ENCODE measurements around the gene CLEC12A.

CLEC12A gene

GRCh38 chr12:9935026-9935425 lies 36.2 kb upstream of the CLEC12A start:
- Histone ChIP-seq H3K4me3 (no peak overlapping the region), H3K27ac (no peak overlapping the region), H3K36me3 (ENCODE audit: insufficient read depth, low read length) (no peaks in the 10 kb centered on the region), H3K9ac (ENCODE audit: insufficient read length) (no peak overlapping the region), H3K9me3 (ENCODE audit: low read depth, low read length) (no peaks in the 10 kb centered on the region)
- no peak for DNase-seq (ENCODE audit: low read depth, low spot score)
- TF ChIP-seq FOXP2 (optimal IDR thresholded peaks at IDR 0.05; ENCODE audit: control extremely low read depth, extremely low read length, insufficient read depth) (no peak), EZH2 (IDR thresholded peaks at IDR 0.05) (no peak), POLR2AphosphoS5 (IDR thresholded peaks at IDR 0.05; ENCODE audit: borderline replicate concordance, low read depth, low read length) (no peak)

GRCh38 chr12:9936591-9936990 lies 34.6 kb upstream of the CLEC12A start:
- no peak overlapping the region for H3K4me3 ChIP-seq
- no peak overlapping the region for H3K9ac ChIP-seq (ENCODE audit: insufficient read length)
- TF ChIP-seq EZH2 (IDR thresholded peaks at IDR 0.05) (no peak), FOXP2 (optimal IDR thresholded peaks at IDR 0.05; ENCODE audit: control extremely low read depth, extremely low read length, insufficient read depth) (no peak), POLR2AphosphoS5 (IDR thresholded peaks at IDR 0.05; ENCODE audit: borderline replicate concordance, low read depth, low read length) (no peak)
- H3K36me3 ChIP-seq (ENCODE audit: insufficient read depth, low read length), result no peaks in the 10 kb centered on the region
- H3K27ac ChIP-seq, result no peak overlapping the region
- H3K9me3 ChIP-seq (ENCODE audit: low read depth, low read length), result no peaks in the 10 kb centered on the region
- no peak for DNase-seq (ENCODE audit: low read depth, low spot score)

- no peaks in the 10 kb centered on the region for H3K9me3 ChIP-seq (ENCODE audit: low read depth, low read length)
- TF ChIP-seq EZH2 (IDR thresholded peaks at IDR 0.05), result no peak
- TF ChIP-seq FOXP2 (optimal IDR thresholded peaks at IDR 0.05; ENCODE audit: control extremely low read depth, extremely low read length, insufficient read depth), result no peak
- TF ChIP-seq POLR2AphosphoS5 (IDR thresholded peaks at IDR 0.05; ENCODE audit: borderline replicate concordance, low read depth, low read length), result no peak
- H3K27ac ChIP-seq, result no peak overlapping the region
- H3K9ac ChIP-seq (ENCODE audit: insufficient read length), result no peak overlapping the region
- no peak overlapping the region for H3K4me3 ChIP-seq
- DNase-seq (ENCODE audit: low read depth, low spot score), result no peak
- H3K36me3 ChIP-seq (ENCODE audit: insufficient read depth, low read length), result no peaks in the 10 kb centered on the region
These were observed 30.8 kb upstream of the CLEC12A start for GRCh38 chr12:9940375-9940774.

- Histone ChIP-seq H3K27ac (no peak overlapping the region), H3K36me3 (ENCODE audit: insufficient read depth, low read length) (no peaks in the 10 kb centered on the region), H3K4me3 (no peak overlapping the region), H3K9ac (ENCODE audit: insufficient read length) (no peak overlapping the region), H3K9me3 (ENCODE audit: low read depth, low read length) (no peaks in the 10 kb centered on the region)
- no peak for DNase-seq (ENCODE audit: low read depth, low spot score)
- no peak for TF ChIP-seq EZH2 (IDR thresholded peaks at IDR 0.05)
- TF ChIP-seq POLR2AphosphoS5 (IDR thresholded peaks at IDR 0.05; ENCODE audit: borderline replicate concordance, low read depth, low read length), result no peak
- no peak for TF ChIP-seq FOXP2 (optimal IDR thresholded peaks at IDR 0.05; ENCODE audit: control extremely low read depth, extremely low read length, insufficient read depth)
These were observed 29.4 kb upstream of the CLEC12A start for GRCh38 chr12:9941838-9942237.

- Histone ChIP-seq H3K4me3 (0 out of 2 replicates have a peak overlapping the region, but pooled peaks have one; percentile 25), H3K27ac (no peak overlapping the region), H3K9me3 (ENCODE audit: low read depth, low read length) (no peaks in the 10 kb centered on the region), H3K9ac (ENCODE audit: insufficient read length) (no peak overlapping the region), H3K36me3 (ENCODE audit: insufficient read depth, low read length) (no peaks in the 10 kb centered on the region)
- no peak for TF ChIP-seq POLR2AphosphoS5 (IDR thresholded peaks at IDR 0.05; ENCODE audit: borderline replicate concordance, low read depth, low read length)
- no peak for TF ChIP-seq EZH2 (IDR thresholded peaks at IDR 0.05)
- no peak for TF ChIP-seq FOXP2 (optimal IDR thresholded peaks at IDR 0.05; ENCODE audit: control extremely low read depth, extremely low read length, insufficient read depth)
- DNase-seq (ENCODE audit: low read depth, low spot score), result no peak
These were observed 28.0 kb upstream of the CLEC12A start for GRCh38 chr12:9943240-9943639.

- TF ChIP-seq EZH2 (IDR thresholded peaks at IDR 0.05), result no peak
- no peak; the same call in 1 of the 2 replicates for TF ChIP-seq POLR2AphosphoS5 (IDR thresholded peaks at IDR 0.05; ENCODE audit: borderline replicate concordance, low read depth, low read length)
- no peak for TF ChIP-seq FOXP2 (optimal IDR thresholded peaks at IDR 0.05; ENCODE audit: control extremely low read depth, extremely low read length, insufficient read depth)
- no peak overlapping the region for H3K4me3 ChIP-seq
- H3K27ac ChIP-seq, result no peak overlapping the region
- no peak overlapping the region for H3K9ac ChIP-seq (ENCODE audit: insufficient read length)
- H3K9me3 ChIP-seq (ENCODE audit: low read depth, low read length), result no peaks in the 10 kb centered on the region
- no peak for DNase-seq (ENCODE audit: low read depth, low spot score)
- H3K36me3 ChIP-seq (ENCODE audit: insufficient read depth, low read length), result no peaks in the 10 kb centered on the region
These were observed 26.8 kb upstream of the CLEC12A start for GRCh38 chr12:9944391-9944790.

- Histone ChIP-seq H3K4me3 (no peak overlapping the region), H3K9me3 (ENCODE audit: low read depth, low read length) (no peaks in the 10 kb centered on the region), H3K36me3 (ENCODE audit: insufficient read depth, low read length) (no peaks in the 10 kb centered on the region), H3K9ac (ENCODE audit: insufficient read length) (no peak overlapping the region), H3K27ac (no peak overlapping the region)
- no peak for DNase-seq (ENCODE audit: low read depth, low spot score)
- TF ChIP-seq POLR2AphosphoS5 (IDR thresholded peaks at IDR 0.05; ENCODE audit: borderline replicate concordance, low read depth, low read length) (no peak), EZH2 (IDR thresholded peaks at IDR 0.05) (no peak), FOXP2 (optimal IDR thresholded peaks at IDR 0.05; ENCODE audit: control extremely low read depth, extremely low read length, insufficient read depth) (no peak)
These were observed 23.5 kb upstream of the CLEC12A start for GRCh38 chr12:9947674-9948073.

GRCh38 chr12:9948606-9949296 lies 22.5 kb upstream of the CLEC12A start:
- no peak overlapping the region for H3K27ac ChIP-seq
- no peak overlapping the region for H3K9ac ChIP-seq (ENCODE audit: insufficient read length)
- no peak overlapping the region for H3K4me3 ChIP-seq
- no peak for DNase-seq (ENCODE audit: low read depth, low spot score)
- H3K9me3 ChIP-seq (ENCODE audit: low read depth, low read length), result no peaks in the 10 kb centered on the region
- no peak for TF ChIP-seq POLR2AphosphoS5 (IDR thresholded peaks at IDR 0.05; ENCODE audit: borderline replicate concordance, low read depth, low read length)
- TF ChIP-seq EZH2 (IDR thresholded peaks at IDR 0.05), result no peak
- TF ChIP-seq FOXP2 (optimal IDR thresholded peaks at IDR 0.05; ENCODE audit: control extremely low read depth, extremely low read length, insufficient read depth), result no peak
- H3K36me3 ChIP-seq (ENCODE audit: insufficient read depth, low read length), result no peaks in the 10 kb centered on the region
